Measurements from ENCODE around the gene JADE3. TPM values are rescaled to one million over a fixed set of nuclear protein-coding genes. Genes with fewer than 3 reads are reported as not detected.

The JADE3 gene
- total and polyA plus RNA-seq, 8 donors, result 2.7 to 11.9 (median 9.1) TPM

DNA sequence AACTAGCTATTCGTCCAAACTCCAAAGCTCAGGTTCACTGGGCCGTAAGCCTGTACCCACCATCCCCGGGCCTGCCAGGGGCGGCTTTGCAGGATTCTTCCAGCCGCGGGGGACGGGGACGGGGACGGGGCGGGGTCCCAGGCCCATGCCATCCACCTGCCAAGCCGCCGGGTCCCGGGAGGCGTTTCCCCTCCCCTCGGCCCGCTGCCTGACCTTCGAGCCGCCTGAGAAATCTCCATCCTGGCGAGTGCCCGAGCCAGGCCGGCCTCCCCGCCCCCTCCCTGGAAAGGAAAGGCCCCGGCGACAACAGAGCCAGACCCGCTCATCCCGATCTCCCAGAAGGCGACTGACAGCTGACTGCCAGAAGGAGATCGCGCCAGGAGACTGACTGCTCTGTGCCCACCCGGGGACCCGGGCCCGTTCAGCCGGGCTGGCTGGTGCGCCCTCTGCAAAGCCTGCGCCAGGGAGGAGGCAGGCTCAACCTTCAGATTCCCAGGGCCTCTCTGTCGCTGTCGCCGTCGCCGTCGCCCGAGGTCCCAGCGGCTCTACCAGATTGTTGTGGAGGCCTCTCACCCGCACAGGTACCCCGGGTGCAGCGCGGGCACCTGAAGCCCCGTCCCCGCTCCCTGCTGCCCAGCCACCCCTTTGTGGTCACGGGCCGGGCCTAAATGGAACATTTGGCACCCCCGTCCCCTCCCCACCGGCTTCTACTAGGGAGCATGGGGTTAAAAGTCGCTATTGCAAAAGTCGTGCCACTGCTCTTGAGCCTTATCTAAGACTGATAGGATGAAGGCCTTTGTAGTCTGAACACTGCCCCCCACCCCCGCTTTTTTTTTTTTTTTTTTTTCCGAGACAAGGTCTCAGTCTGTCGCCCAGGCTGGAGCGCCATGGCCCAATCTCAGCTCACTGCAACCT, 166.2 kb downstream of the JADE3 start, which contains the start of gene RGN:
Gene RGN (plus strand): TSS at position 315 of the 915 bp plus-strand sequence. CDS start 2,702 bp downstream, outside the sequence.
- Histone ChIP-seq H3K4me1 (no peaks in the 10 kb centered on the region), H3K9me3 (no peaks in the 10 kb centered on the region), H3K27me3 (peaks cover 0 to under 1% (median 0%) of the 10 kb centered on the region in 4 donors), H3K4me3 (peak within 1 kb of the TSS; percentile 17 to 41 (median 34)), H3K27ac (peak within 1 kb of the TSS; percentile 26 to 76 (median 52)), H3K36me3 (no peaks in the 10 kb centered on the region)
- 9 to 25% methylated on average over 50 to 59 of the region's 59 CpGs for WGBS, 2 donors
- FAIRE-seq (no peak), ATAC-seq (peak; percentile 74 to 88 (median 82)), DNase-seq (peak; percentile 48 to 82 (median 62))
- intact Hi-C loops (cut with DNase I), result no loop called here
- TF ChIP-seq, protein P1, sequence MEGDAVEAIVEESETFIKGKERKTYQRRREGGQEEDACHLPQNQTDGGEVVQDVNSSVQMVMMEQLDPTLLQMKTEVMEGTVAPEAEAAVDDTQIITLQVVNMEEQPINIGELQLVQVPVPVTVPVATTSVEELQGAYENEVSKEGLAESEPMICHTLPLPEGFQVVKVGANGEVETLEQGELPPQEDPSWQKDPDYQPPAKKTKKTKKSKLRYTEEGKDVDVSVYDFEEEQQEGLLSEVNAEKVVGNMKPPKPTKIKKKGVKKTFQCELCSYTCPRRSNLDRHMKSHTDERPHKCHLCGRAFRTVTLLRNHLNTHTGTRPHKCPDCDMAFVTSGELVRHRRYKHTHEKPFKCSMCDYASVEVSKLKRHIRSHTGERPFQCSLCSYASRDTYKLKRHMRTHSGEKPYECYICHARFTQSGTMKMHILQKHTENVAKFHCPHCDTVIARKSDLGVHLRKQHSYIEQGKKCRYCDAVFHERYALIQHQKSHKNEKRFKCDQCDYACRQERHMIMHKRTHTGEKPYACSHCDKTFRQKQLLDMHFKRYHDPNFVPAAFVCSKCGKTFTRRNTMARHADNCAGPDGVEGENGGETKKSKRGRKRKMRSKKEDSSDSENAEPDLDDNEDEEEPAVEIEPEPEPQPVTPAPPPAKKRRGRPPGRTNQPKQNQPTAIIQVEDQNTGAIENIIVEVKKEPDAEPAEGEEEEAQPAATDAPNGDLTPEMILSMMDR (IDR thresholded peaks at IDR 0.05), result no peak

DNA sequence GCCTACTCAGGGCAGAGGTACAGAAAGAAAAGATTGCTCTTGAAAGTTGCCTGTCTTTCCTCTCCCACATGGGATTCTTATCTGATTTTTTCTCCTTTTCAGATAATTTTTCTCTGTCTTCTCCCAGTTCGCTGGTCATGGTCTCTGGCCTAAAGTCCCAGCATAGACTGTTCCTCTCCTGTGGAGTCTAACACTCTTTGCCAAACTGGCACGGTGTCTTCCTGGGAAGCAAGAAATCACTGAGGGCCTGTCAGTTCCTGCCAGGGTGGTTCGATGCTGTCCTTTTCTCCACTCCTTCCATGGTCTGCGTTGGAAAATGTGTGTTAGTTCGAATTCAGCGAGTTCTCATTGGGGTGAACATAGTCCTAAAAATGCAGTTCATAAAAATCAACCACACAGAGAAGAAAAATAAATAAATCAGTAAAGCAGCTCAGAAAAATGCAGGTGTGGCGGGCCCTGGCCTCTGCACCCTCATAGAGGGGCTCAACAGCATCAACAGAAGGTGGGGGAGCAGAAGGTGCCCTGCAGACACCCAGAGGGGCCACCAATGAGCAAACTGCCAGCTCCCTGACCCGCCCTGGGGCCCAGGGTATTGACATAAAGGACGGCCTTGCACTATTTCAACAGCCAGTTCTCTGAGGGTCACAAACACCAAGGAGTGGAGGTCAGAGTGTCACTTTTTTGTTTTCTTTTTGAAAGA, 168.1 kb downstream of the JADE3 start:
- ATAC-seq (peak in 2 of 4 donors; percentile 8 to 44), FAIRE-seq (no peak), DNase-seq (peak in 2 of 6 donors; percentile 8 to 24)
- WGBS, 2 donors, result 31 to 42% methylated on average over 9 of the region's 9 CpGs
- Histone ChIP-seq H3K4me1 (no peaks in the 10 kb centered on the region), H3K27ac (peak overlapping the region in 1 of 4 donors; percentile 76), H3K27me3 (peaks cover 0 to 6% (median 0%) of the 10 kb centered on the region in 4 donors), H3K4me3 (no peak overlapping the region), H3K9me3 (no peaks in the 10 kb centered on the region), H3K36me3 (no peaks in the 10 kb centered on the region)
- TF ChIP-seq, protein P1 (IDR thresholded peaks at IDR 0.05), result no peak
- intact Hi-C loops (cut with DNase I), result no loop called here

DNA sequence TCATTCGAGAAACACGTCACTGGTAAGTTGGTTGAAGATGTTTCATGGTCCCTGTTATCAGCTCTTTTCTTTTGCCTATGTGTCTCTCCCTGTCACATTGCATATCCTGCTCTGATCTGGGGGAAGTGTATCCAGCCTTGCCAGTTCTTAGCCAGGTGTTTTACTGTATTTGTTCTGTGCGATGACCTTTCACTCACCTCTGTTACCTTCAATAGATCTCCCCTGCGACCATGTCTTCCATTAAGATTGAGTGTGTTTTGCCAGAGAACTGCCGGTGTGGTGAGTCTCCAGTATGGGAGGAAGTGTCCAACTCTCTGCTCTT, 168.7 kb downstream of the JADE3 start:
- H3K27me3 ChIP-seq, result peaks cover 0 to 6% (median 0%) of the 10 kb centered on the region in 4 donors
- no peaks in the 10 kb centered on the region for H3K36me3 ChIP-seq
- H3K4me1 ChIP-seq, result no peaks in the 10 kb centered on the region
- H3K4me3 ChIP-seq, result no peak overlapping the region
- DNase-seq, result no peak
- TF ChIP-seq, protein P1 (IDR thresholded peaks at IDR 0.05), result no peak
- FAIRE-seq, result no peak
- peak overlapping the region in 1 of 4 donors; percentile 76 for H3K27ac ChIP-seq
- H3K9me3 ChIP-seq, result no peaks in the 10 kb centered on the region
- 20 to 33% methylated on average over 5 of the region's 5 CpGs for WGBS, 2 donors
- peak in 2 of 4 donors; percentile 1 to 4 for ATAC-seq
- intact Hi-C loops (cut with DNase I), result no loop called here

DNA sequence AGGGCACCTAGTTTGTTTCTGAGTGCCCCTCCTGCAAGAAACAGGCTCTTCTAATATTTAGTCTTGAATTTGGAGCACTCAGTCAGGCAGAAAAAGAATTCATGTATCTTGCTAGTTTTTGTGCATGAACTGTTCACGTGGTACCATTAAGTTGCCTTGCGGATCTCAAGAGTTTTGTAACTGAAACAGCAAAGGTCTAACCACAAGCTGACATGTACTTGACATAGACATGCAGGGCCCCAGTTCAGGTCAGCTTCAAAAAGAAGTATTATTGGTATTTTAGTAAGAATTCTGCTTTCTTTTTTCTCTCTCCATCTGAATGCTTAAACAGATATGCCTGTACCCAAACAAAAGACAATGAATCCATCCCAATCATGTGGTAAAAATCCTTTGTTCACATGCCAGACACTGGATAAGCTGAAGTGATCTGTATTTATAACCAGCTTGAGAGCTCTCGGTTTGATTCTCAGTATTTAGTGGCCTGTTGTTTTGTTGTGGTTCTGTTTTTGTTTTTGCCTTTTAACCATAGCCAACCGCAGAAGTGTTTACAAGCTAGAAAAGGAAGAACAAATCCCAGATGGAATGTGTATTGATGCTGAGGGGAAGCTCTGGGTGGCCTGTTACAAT, 179.0 kb downstream of the JADE3 start:
- intact Hi-C loops (cut with DNase I), result no loop called here
- Histone ChIP-seq H3K4me3 (no peak overlapping the region), H3K36me3 (no peaks in the 10 kb centered on the region), H3K4me1 (no peaks in the 10 kb centered on the region), H3K27me3 (peaks cover 0 to 6% (median 0%) of the 10 kb centered on the region in 4 donors), H3K27ac (no peak overlapping the region), H3K9me3 (no peaks in the 10 kb centered on the region)
- FAIRE-seq, result no peak
- 52 to 58% methylated on average over 4 of the region's 4 CpGs for WGBS, 2 donors
- TF ChIP-seq, protein P1 (IDR thresholded peaks at IDR 0.05), result no peak
- DNase-seq, result no peak
- ATAC-seq, result no peak
